ENCODE data around the gene BPIFB1. TPM values are rescaled to one million over a fixed set of nuclear protein-coding genes. Genes with fewer than 3 reads are reported as not detected.

Gene BPIFB1
- total and polyA plus RNA-seq, 2 of the 8 experiments (the other 6 are each of a cell fraction or from before 2014, with no cell fraction given): not detected

DNA sequence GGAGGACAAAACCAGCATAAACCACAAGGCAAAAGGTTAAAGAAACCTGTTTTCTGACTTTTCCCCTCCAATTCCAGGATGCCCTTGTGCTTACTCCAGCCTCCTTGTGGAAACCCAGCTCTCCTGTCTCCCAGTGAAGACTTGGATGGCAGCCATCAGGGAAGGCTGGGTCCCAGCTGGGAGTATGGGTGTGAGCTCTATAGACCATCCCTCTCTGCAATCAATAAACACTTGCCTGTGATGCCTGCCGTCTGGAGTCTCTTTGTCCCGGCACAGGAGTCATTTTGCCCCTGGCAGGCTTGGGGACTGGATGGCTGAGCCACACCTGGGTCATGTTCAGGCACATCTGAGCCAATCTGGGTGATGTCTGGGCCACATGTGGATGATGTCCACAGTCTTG is 26.6 kb downstream of the BPIFB1 start (continued):
- TF ChIP-seq SIX5 (IDR thresholded peaks at IDR 0.05; ENCODE audit: low read depth, low read length): no peak
- TF ChIP-seq GTF2F1 (IDR thresholded peaks at IDR 0.05; ENCODE audit: borderline replicate concordance, low read depth, low read length): no peak

All from H1 (cell line).